Occipital lobe (tissue), 2 donors: ENCODE results near the gene BNC1. TPM values are rescaled to one million over a fixed set of nuclear protein-coding genes. Genes with fewer than 3 reads are reported as not detected.
"Not testable (repeated sequence)": the region's sequence is repeated elsewhere in the genome, so short reads cannot be mapped to it uniquely, and the experiment has no call there.

Source experiments
- DNase-seq: peaks from one replicate; lab custom pipeline; 2025; lab: John Stamatoyannopoulos, UW
- total RNA-seq: library from RNA; depleted of rRNA; stranded (reverse); fragments of >200 nt; gene quantifications from one replicate; pipeline ENCODE4 v1.2.3, GENCODE V29; 2014

BNC1 gene
- total RNA-seq, 1 donor from 2014 or later = 0.16 TPM

GRCh38 chr15:83293201-83293600 lies 8.7 kb upstream of the BNC1 start:
- no peak for DNase-seq

GRCh38 chr15:83292317-83292716 lies 7.9 kb upstream of the BNC1 start:
- no peak for DNase-seq

GRCh38 chr15:83290236-83290635 lies 5.8 kb upstream of the BNC1 start:
- no peak for DNase-seq

- DNase-seq = no peak
These were observed 4.7 kb upstream of the BNC1 start for GRCh38 chr15:83289160-83289559.

GRCh38 chr15:83288381-83288801 lies 3.9 kb upstream of the BNC1 start:
- no peak for DNase-seq

- no peak for DNase-seq
These were observed 3.1 kb upstream of the BNC1 start for GRCh38 chr15:83287541-83288027.

- no peak for DNase-seq
These were observed 1.6 kb upstream of the BNC1 start for GRCh38 chr15:83285979-83286553.

- DNase-seq = no peak
These were observed 967 bp upstream of the BNC1 start for GRCh38 chr15:83285284-83285978.

GRCh38 chr15:83283813-83284558 lies 478 bp downstream of the BNC1 start:
- DNase-seq = no peak

- no peak for DNase-seq
These were observed 1.2 kb downstream of the BNC1 start for GRCh38 chr15:83283138-83283812.

- DNase-seq = no peak
These were observed 1.7 kb downstream of the BNC1 start for GRCh38 chr15:83282776-83283137.

- DNase-seq = no peak
These were observed 2.3 kb downstream of the BNC1 start for GRCh38 chr15:83282141-83282540.

GRCh38 chr15:83278191-83278590 lies 6.3 kb downstream of the BNC1 start:
- no peak for DNase-seq

GRCh38 chr15:83276661-83277060 lies 7.8 kb downstream of the BNC1 start:
- DNase-seq = no peak

- DNase-seq = no peak
These were observed 9.1 kb downstream of the BNC1 start for GRCh38 chr15:83275412-83275811.

- DNase-seq = no peak
These were observed 14.3 kb downstream of the BNC1 start for GRCh38 chr15:83270176-83270575.

- no peak for DNase-seq
These were observed 16.3 kb downstream of the BNC1 start for GRCh38 chr15:83268147-83268546.

GRCh38 chr15:83262594-83263315 lies 21.7 kb downstream of the BNC1 start:
- no peak for DNase-seq

GRCh38 chr15:83262181-83262580 lies 22.3 kb downstream of the BNC1 start:
- DNase-seq = not testable (repeated sequence)

- no peak for DNase-seq
These were observed 33.7 kb downstream of the BNC1 start for GRCh38 chr15:83250781-83251180.

GRCh38 chr15:83249030-83249343 lies 35.5 kb downstream of the BNC1 start:
- DNase-seq = no peak
